CD14-positive monocyte (primary cell): ENCODE measurements around the gene FOXJ3. TPM values are rescaled to one million over a fixed set of nuclear protein-coding genes. Genes with fewer than 3 reads are reported as not detected.

Experiments used
- DNase-seq, 3 donors: peaks; one replicate each; pipeline ENCODE4 v3.0.0-alpha.2; 2011 to 2022
- H2AFZ ChIP-seq: 2 replicates; pipeline ENCODE4 v1.6.0; 2012; ENCODE audit warnings: mild to moderate bottlenecking, low read depth, low read length, inconsistent platforms; ENCODE audit not compliant: insufficient read depth, poor library complexity, severe bottlenecking
- H3K27ac ChIP-seq, 2 donors: 1 replicate in 1 of 2; 2 replicates in 1 of 2; pipeline ENCODE4 v1.5.1; 2012 to 2013; ENCODE audit warnings: low read length in 2 of 2, control low read depth in 1 of 2, inconsistent platforms in 1 of 2, low read depth in 1 of 2, mild to moderate bottlenecking in 1 of 2
- H3K27me3 ChIP-seq, 2 donors: one replicate each; pipeline versions ENCODE4 v1.6.0 to v1.6.1; 2011 to 2013; ENCODE audit warnings: low read length in 2 of 2; ENCODE audit not compliant: control insufficient read depth in 2 of 2, insufficient read depth in 2 of 2
- H3K36me3 ChIP-seq, 2 donors: replicated peaks in 1 of 2; 1 replicate in 1 of 2; 2 replicates in 1 of 2; pipeline versions ENCODE4 v1.5.1 to v1.6.1; 2012 to 2013; ENCODE audit warnings: low read length in 2 of 2, control low read depth in 1 of 2, inconsistent platforms in 1 of 2, mild to moderate bottlenecking in 1 of 2; ENCODE audit not compliant: insufficient read depth in 2 of 2, control insufficient read depth in 1 of 2
- H3K4me1 ChIP-seq, 2 donors: 1 replicate in 1 of 2; 2 replicates in 1 of 2; pipeline versions ENCODE4 v1.5.1 to v1.6.1; 2012 to 2013; ENCODE audit warnings: low read length in 2 of 2, control low read depth in 1 of 2, inconsistent platforms in 1 of 2, mild to moderate bottlenecking in 1 of 2, moderate library complexity in 1 of 2; ENCODE audit not compliant: insufficient read depth in 2 of 2, control insufficient read depth in 1 of 2
- H3K4me2 ChIP-seq: replicated peaks from 2 replicates; pipeline ENCODE3; 2012; ENCODE audit warnings: low read length, moderate library complexity, mild to moderate bottlenecking; ENCODE audit not compliant: poor library complexity, severe bottlenecking; ENCODE audit errors: extremely low read depth
- H3K4me3 ChIP-seq, 3 experiments: fragments of 200-600 bp in 1 of 3; sonication (generic) in 1 of 3; replicated peaks in 1 of 3; 1 replicate in 2 of 3; 2 replicates in 1 of 3; pipeline ENCODE4 v1.5.1; 2011 to 2013; ENCODE audit warnings: low read length in 3 of 3, mild to moderate bottlenecking in 3 of 3, control low read depth in 2 of 3, low read depth in 2 of 3, inconsistent platforms in 1 of 3, moderate library complexity in 1 of 3
- H3K79me2 ChIP-seq: 2 replicates; pipeline ENCODE4 v1.6.0; 2012; ENCODE audit warnings: mild to moderate bottlenecking, control low read depth, inconsistent platforms, low read length, moderate library complexity; ENCODE audit not compliant: insufficient read depth
- H3K9ac ChIP-seq: 2 replicates; pipeline ENCODE4 v1.6.0; 2017; ENCODE audit warnings: low read length, mild to moderate bottlenecking; ENCODE audit not compliant: insufficient read depth, poor library complexity, severe bottlenecking
- H3K9me3 ChIP-seq, 2 donors: replicated peaks in 1 of 2; 1 replicate in 1 of 2; 2 replicates in 1 of 2; pipeline versions ENCODE4 v1.5.1 to v1.6.1; 2012 to 2013; ENCODE audit warnings: low read length in 2 of 2, control low read depth in 1 of 2; ENCODE audit not compliant: control insufficient read depth in 1 of 2, insufficient read depth in 1 of 2
- H4K20me1 ChIP-seq: 2 replicates; pipeline ENCODE4 v1.6.0; 2012; ENCODE audit warnings: mild to moderate bottlenecking, low read length, control low read depth, moderate library complexity; ENCODE audit not compliant: insufficient read depth
- H3K27ac Mint-ChIP-seq, 7 donors: one replicate each; pipeline ENCODE4 v1.8.0; 2020; ENCODE audit warnings: mild to moderate bottlenecking in 7 of 7, mixed read lengths in 7 of 7, moderate library complexity in 6 of 7, inconsistent platforms in 2 of 7
- H3K27me3 Mint-ChIP-seq, 3 donors: one replicate each; pipeline ENCODE4 v1.8.0; 2021 to 2022; ENCODE audit warnings: low read depth in 3 of 3, mild to moderate bottlenecking in 3 of 3, mixed read lengths in 3 of 3, moderate library complexity in 3 of 3, inconsistent platforms in 1 of 3
- H3K36me3 Mint-ChIP-seq, 2 donors: one replicate each; pipeline ENCODE4 v1.8.0; 2020; ENCODE audit warnings: mixed read lengths in 2 of 2, inconsistent platforms in 1 of 2, mild to moderate bottlenecking in 1 of 2
- H3K4me1 Mint-ChIP-seq: one replicate; pipeline ENCODE4 v1.8.0; 2020; ENCODE audit warnings: mild to moderate bottlenecking, mixed read lengths
- H3K4me3 Mint-ChIP-seq, 2 donors: one replicate each; pipeline ENCODE4 v1.8.0; 2020; ENCODE audit warnings: mild to moderate bottlenecking in 2 of 2, mixed read lengths in 2 of 2, moderate library complexity in 1 of 2
- H3K9me3 Mint-ChIP-seq, 7 donors: one replicate each; pipeline ENCODE4 v1.8.0; 2020 to 2022; ENCODE audit warnings: mixed read lengths in 7 of 7, mild to moderate bottlenecking in 6 of 7, moderate library complexity in 6 of 7, inconsistent platforms in 2 of 7
- CTCF ChIP-seq: fragments of 200-600 bp; IDR thresholded peaks from one replicate; pipeline ENCODE4 v1.8.0; 2022; ENCODE audit warnings: antibody characterized with exemption, mild to moderate bottlenecking
- WGBS: methylation state at CpG from one replicate; pipeline ENCODE4 v1.1.5; 2013; ENCODE audit warnings: missing lambda C conversion rate; ENCODE audit not compliant: insufficient coverage; 5-methylcytosine and 5-hydroxymethylcytosine counted together
- intact Hi-C, 2 donors: fragments of 100-400 bp; cut with micrococcal nuclease; formaldehyde crosslinking; loops; one replicate each; pipeline versions ENCODE4 v1.15.0 to v1.15.1; 2023
- polyA minus RNA-seq: library from RNA; depleted of rRNA, polyadenylated mRNA; stranded (reverse); fragments of >200 nt; gene quantifications from 2 replicates; pipeline ENCODE4 v1.2.3, GENCODE V29; 2012
- polyA plus RNA-seq, 3 donors: library from polyadenylated mRNA; depleted of rRNA in 1 of 3; unstranded in 2 of 3; stranded (reverse) in 1 of 3; fragments of 300-500 nt in 2 of 3; fragments of >200 nt in 1 of 3; fragmentation: Illumina TruSeq in 2 of 3; gene quantifications; 1 replicate in 2 of 3; 2 replicates in 1 of 3; pipeline ENCODE4 v1.2.3, GENCODE V29; 2012 to 2021
- total RNA-seq, 12 experiments: library from RNA in 1 of 12; stranded (reverse) in 1 of 12; fragments of 120-200 nt in 1 of 12; gene quantifications; one replicate each; pipeline ENCODE4 v1.2.4 and lab custom pipeline; 2013 to 2026; ENCODE audit warnings: mixed read lengths in 6 of 12, inconsistent platforms in 1 of 12

Gene FOXJ3
- total RNA-seq (2013), result 22.8 TPM
- 10 to 100 TPM; 10.2 to 18.5 (median 18.4) TPM for polyA plus RNA-seq
- 19.8 and 24.1 TPM in 2 replicates for polyA minus RNA-seq
- 49.1 to 114 (median 68.9) reads per million in 11 experiments for total RNA-seq (lab: John Stamatoyannopoulos, UW)

- peak within 1 kb of the TSS; percentile 93 for H3K9ac ChIP-seq
- TF ChIP-seq CTCF, result no peak
- H2AFZ ChIP-seq, result peak within 1 kb of the TSS; percentile 100
- peak within 1 kb of the TSS; percentile 76 to 95 (median 89) for H3K27ac Mint-ChIP-seq
- peak; percentile 84 to 94 (median 90) for DNase-seq
- no peaks in the 10 kb centered on the region for H3K27me3 ChIP-seq
- peaks cover 38% of the 10 kb centered on the region for H3K4me1 Mint-ChIP-seq
- intact Hi-C loops, result loop anchor here (2.0 to 10.0 kb wide), 6 partner anchors 122 to 838 kb away; partner anchors contain the start of genes C1orf50 (in 2 of the 2), P3H1 (in 2 of the 2), CCDC30 (in 1 of the 2) and CFAP57 (in 1 of the 2)
- no peaks in the 10 kb centered on the region for H3K9me3 ChIP-seq
- peak within 1 kb of the TSS; percentile 66 to 86 for H3K27ac ChIP-seq
- no peaks in the 10 kb centered on the region for H3K36me3 ChIP-seq
- H4K20me1 ChIP-seq, result peaks cover 42% of the 10 kb centered on the region
- WGBS, result under 1% methylated on average over 76 of the region's 79 CpGs
- H3K79me2 ChIP-seq, result peaks cover 53% of the 10 kb centered on the region
- H3K4me1 ChIP-seq, result peaks cover 20 to 28% of the 10 kb centered on the region in 2 donors
- peaks cover 0 to 4% (median 2%) of the 10 kb centered on the region in 3 donors for H3K27me3 Mint-ChIP-seq
- peak within 1 kb of the TSS; percentile 90 to 95 for H3K4me3 Mint-ChIP-seq
- H3K9me3 Mint-ChIP-seq, result peaks cover 0 to 1% (median 0%) of the 10 kb centered on the region in 7 donors
- H3K4me3 ChIP-seq, result peak within 1 kb of the TSS; percentile 67 to 95 (median 90)
- H3K4me2 ChIP-seq, result peak within 1 kb of the TSS; percentile 100
- peaks cover 0 to 2% of the 10 kb centered on the region in 2 donors for H3K36me3 Mint-ChIP-seq
These were observed at the start of gene FOXJ3 for GRCh38 chr1:42335050-42335808. Gene FOXJ3, minus strand, starts transcription at chr1:42335235. Its CDS starts 24,142 bp downstream, at chr1:42311093.

GRCh38 chr1:42381280-42381673 is 46.2 kb upstream of the FOXJ3 start:
- H4K20me1 ChIP-seq, result no peaks in the 10 kb centered on the region
- H2AFZ ChIP-seq, result peak overlapping the region; percentile 53
- H3K36me3 Mint-ChIP-seq, result no peaks in the 10 kb centered on the region
- H3K79me2 ChIP-seq, result no peaks in the 10 kb centered on the region
- peak overlapping the region in 1 of 3 experiments; percentile 57 for H3K4me3 ChIP-seq
- H3K27me3 Mint-ChIP-seq, result peaks cover 35 to 49% (median 44%) of the 10 kb centered on the region in 3 donors
- no peak for TF ChIP-seq CTCF
- H3K4me3 Mint-ChIP-seq, result peak overlapping the region in 1 of 2 donors; percentile 82
- H3K4me1 Mint-ChIP-seq, result peaks cover 8% of the 10 kb centered on the region
- H3K9me3 ChIP-seq, result peaks cover 0 to 5% of the 10 kb centered on the region in 2 donors
- H3K27ac ChIP-seq, result no peak overlapping the region
- peaks cover 9 to 13% of the 10 kb centered on the region in 2 donors for H3K4me1 ChIP-seq
- 11% methylated on average over 4 of the region's 8 CpGs for WGBS
- H3K27ac Mint-ChIP-seq, result no peak overlapping the region
- intact Hi-C loops, result no loop called here
- peaks cover 37 to 46% of the 10 kb centered on the region in 2 donors for H3K27me3 ChIP-seq
- no peak overlapping the region for H3K9ac ChIP-seq
- H3K9me3 Mint-ChIP-seq, result peaks cover 0 to 7% (median 4%) of the 10 kb centered on the region in 7 donors
- no peaks in the 10 kb centered on the region for H3K36me3 ChIP-seq
- H3K4me2 ChIP-seq, result peak overlapping the region; percentile 65
- no peak for DNase-seq
